HG03139 (cell line): Measurements from ENCODE around the gene RPAP2.
"Not testable (repeated sequence)": the region's sequence is repeated elsewhere in the genome, so short reads cannot be mapped to it uniquely, and the experiment has no call there.

ENCODE experiments used
- ATAC-seq: cut with Tn5 transposase; IDR thresholded peaks from one replicate; pipeline ENCODE4 v1.9.1; 2021; ENCODE audit not compliant: unreplicated experiment

The RPAP2 gene

DNA sequence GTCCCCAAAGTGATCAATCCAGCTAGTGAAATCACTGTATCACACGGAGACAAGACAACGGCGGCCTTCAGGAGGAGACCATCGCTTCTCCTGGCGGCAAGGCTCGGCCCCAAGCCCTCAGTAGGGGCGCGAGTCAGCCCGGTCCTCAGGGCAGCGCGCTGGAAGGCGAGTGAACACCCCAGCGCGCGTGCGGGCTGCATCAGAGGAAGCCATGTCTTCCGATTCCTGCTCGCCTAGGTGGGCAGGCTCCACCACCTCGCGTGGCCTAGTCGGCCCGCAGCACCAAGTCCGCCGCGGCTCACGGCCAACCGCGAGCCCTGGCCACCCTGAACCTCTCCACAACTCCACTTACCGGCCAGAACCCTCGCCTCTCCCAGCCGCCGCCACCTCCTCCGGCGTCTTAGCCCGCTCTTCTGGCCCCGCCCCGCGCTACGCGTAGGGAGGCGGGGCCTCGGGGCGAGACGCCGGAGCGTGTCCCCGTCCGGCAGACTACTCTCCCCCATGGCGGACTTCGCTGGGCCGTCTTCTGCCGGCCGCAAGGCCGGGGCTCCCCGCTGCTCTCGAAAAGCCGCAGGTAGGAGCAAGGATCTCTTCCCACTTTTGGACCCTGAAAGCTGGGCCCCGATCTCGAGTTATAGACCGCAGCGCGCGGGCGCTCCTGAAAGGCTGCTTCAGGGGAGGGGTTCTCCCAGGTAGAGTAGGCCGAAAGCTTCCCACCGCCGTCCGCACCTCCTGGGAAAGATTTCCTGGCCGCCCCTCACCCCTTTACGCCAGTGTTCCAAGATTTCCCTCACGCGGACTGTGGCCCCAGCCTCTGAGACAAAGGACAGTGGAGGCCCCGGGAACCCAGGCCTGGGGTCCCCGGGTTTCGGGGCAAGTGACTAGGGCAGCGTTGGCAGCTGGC is at the start of gene RPAP2, which contains the start of gene GLMN:
TSS of gene RPAP2 (plus strand) at position 487 of the 904 bp plus-strand sequence. CDS start at position 502, 15 bp downstream.
TSS of gene GLMN (minus strand) at position 415 of the 904 bp plus-strand sequence. CDS start 988 bp downstream, outside the sequence.
- ATAC-seq: peak; percentile 96

DNA sequence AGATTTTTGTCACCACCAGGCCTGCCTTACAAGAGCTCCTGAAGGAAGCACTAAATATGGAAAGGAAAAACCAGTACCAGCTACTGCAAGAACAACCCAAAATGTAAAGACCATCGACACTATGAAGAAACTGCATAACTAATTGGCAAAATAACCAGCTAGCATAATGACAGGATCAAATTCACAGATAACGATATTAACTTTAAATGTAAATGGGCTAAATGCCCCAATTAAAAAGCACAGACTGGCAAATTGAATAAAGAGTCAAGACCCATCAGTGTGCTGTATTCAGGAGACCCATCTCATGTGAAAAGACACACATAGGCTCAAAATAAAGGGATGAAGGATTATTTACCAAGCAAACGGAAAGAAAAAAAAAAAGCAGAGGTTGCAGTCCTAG is 44.1 kb upstream of the RPAP2 start:
- ATAC-seq: not testable (repeated sequence)

DNA sequence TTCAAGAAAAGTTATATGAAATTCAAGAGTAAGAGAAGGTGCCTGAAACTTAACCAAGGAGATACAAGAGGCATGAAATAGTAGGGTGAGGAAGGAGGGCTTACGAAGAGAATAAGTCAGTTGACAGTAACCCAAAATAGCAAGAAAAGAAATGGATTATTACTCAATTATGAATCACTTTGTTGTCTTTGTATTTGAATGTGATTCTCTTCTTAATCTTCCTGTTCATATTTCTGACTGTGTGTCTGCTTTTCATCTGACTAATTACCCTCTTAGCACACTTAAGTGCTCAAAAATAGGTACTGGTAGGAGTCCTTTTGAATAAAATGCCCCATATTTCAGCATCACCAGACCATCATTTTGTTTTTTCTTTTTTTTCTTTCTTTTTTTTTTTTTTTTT is 39.5 kb upstream of the RPAP2 start:
- no peak for ATAC-seq

DNA sequence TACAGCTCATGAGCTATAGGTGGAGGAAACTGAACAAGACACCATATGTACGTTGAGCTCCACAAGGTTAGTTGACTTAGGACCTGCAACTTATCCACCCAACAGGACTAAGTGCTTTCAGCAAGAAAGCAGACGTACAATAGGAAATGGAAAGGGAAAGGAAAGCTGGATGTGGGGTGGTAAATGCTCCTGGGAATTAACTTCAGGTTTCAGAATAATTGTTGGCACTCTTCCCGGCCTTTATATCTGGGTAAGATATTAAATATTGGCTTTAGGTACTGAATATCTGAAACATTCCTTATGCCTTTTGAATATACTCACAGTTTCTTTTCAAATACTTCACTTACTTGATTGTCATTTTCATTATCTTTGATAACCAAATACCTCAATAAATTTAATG is 36.3 kb upstream of the RPAP2 start:
- no peak for ATAC-seq

DNA sequence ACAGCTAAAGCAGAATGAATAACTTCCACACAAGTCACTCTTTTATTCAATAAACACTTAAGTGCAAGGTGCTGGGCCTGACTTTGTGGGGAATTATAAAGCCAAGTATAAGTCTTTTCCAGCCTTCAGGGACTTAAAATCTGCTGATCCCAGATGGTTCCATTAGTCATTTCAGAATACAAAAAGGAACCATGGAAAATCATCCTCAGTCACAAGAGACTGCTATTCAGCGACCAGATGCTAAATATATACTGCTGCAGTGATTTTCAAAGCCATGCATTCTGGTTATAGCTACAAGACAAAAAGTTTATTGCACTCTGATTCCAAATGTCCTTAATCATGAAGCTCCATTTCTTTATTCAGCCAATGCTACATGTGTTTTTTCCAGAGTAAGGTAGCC is 25.8 kb upstream of the RPAP2 start:
- no peak for ATAC-seq

DNA sequence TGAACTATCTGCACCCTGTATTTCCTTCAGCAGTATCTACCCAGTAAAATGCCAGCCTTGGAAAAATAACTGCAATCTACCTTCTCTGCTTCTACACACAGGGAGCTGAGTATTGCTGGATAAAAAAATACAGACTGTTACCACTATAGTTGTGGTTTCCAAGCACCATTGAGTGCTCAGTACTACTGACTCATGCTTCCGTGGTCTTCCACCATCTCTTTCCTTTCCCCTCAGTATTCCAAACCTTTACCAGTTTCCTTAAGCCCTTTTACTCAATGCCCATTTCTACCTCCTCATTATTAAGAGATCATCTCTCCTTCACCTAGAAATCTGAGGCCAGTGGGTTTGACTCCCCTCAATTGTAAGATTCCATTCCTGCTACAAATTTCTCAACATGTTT is 23.9 kb upstream of the RPAP2 start:
- no peak for ATAC-seq

DNA sequence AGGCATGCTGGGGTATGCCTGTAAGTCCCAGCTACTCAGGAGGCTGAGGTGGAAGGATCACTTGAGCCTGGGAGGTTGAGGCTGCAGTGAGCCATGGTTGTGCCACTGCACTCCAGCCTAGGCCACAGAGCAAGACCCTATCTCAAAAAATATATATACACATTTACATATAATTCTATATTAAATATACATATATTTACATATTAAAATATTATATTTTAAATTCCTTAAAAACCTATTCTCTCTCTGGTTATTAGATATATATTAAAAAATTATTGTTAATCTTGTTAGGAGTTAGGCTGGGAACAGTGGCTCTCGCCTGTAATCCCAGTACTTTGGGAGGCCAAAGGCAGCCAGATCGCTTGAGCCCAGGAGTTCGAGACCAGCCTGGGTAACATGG is 22.8 kb upstream of the RPAP2 start:
- ATAC-seq: no peak

DNA sequence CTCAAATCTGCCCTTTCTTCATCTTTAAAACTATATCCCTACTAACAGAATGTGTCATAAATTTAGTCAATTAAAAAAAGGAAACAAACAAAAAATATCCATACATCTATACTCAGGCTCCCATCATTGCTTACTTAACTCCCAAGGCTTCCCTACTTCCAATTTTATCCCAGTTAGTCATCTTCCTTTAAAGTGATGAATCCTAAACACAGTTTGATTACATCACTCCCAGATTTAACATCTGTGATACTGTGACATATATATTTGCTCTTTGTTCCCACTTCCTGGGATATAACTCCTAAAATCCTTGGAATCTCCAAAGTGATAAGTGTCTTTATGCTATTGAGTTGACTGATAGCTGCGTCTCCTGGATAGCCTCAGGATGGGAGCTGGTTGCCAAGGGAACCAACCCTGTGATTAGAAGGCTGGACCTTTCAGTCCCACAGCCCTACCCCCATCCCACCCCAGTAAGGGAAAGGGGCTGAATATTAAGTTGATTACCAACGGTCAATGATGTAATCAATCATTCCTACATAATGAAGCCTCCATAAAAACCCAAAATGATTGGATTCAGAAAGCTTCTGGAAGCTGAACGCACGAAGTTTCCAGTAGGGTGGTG is 21.6 kb upstream of the RPAP2 start:
- ATAC-seq: no peak

DNA sequence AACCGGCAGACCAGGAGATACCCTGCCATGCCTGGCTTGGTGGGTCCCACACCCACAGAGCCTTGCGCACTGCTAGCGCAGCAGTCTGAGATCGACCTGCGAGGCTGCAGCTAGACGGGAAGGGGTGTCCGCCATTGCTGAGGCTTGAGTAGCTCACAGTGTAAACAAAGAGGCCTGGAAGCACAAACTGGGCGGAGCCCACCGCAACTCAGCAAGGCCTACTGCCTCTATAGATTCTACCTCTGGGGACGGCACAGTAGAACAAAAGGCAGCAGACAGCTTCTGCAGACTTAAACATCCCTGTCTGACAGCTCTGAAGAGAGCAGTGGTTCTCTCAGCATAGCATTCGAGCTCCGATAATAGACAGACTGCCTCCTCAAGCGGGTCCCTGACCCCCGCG is 19.1 kb upstream of the RPAP2 start:
- not testable (repeated sequence) for ATAC-seq

DNA sequence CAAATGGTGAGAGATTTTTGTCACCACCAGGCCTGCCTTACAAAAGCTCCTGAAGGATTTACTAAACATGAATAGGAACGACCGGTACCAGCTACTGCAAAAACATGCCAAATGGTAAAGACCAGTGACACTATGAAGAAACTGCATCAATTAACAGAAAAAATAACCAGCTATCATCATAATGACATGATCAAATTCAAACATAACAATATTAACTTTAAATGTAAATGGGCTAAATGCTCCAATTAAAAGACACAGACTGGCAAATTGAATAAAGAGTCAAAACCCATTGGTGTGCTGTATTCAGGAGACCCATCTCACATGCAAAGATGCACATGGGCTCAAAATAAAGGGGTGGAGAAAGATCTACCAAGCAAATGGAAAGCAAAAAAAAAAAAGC is 17.4 kb upstream of the RPAP2 start:
- ATAC-seq: not testable (repeated sequence)

DNA sequence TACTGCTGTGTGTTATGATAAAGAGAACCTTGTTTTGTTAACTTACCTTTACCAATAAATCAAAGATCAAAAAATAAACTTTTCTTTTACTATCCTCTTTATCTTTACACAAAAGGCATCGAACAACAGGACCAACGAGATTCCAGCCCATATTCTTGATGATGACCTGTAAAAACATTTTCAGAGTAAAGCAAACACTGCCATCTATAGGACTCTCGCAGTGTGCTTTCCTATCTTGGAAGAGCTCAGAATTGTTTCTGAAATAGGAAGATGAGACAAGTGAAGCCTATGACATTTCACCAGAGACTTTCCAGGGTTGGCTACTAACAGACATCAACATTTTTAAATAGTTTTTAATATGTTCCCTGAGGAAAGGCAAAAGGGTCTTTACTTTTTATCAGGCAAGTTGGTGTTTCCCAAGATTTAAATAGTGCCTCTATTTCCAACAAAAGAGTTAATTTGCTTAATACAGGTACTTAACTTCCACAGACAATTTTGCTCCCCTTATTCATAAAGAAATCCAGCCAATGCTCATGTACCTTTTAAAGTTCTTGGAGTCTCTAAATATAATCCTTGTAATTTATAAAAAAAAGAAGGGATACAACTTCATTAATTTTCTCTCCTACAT is 7.4 kb upstream of the RPAP2 start:
- ATAC-seq: no peak

DNA sequence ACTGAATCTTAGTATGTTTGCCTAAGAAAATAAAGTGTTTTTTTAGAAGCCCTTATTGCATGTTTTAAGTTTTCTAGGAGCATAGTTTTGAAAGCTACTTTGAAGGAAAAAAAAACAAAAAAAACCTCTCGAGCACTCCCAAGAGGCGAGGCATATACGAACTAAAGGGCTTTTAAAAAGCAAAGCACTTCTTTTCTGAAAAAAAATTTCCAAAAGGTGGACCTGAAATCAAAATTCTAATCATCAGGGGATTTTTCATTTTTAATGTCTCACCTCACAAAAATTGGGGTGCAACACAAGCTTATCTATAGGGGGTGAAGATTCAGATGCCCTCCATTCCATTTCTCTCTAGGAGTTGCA is 666 bp upstream of the RPAP2 start:
- ATAC-seq: no peak

DNA sequence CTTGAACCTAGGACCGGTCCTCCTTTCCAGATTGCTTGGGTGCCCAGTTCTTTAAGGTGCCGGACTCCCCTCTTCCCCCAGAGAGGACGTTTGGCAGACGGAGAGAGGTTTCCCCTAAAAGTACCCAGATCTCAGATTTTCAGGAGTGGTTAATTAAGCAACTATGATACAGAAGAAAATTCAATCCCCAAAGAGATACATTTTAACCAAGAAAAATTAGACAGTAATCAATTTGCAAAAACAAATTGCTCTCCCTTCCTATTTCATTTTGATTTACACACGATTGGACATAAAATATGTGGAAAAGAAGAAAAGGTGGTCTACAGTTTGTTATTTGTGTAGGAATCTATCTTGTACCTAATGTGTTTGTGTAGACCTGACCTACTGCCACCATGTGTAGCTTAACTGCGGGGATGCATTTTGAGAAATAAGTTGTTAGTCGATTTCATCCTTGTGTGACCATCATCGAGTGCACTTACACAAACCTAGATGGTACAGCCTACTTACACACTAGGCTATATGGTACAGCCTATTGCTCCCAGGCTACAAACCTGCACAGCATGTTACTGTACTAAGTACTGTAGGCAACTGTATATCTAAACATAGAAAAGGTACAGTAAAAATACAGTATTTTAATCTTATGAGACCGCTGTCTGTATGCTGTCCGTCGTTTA is 755 bp downstream of the RPAP2 start:
- ATAC-seq: no peak

DNA sequence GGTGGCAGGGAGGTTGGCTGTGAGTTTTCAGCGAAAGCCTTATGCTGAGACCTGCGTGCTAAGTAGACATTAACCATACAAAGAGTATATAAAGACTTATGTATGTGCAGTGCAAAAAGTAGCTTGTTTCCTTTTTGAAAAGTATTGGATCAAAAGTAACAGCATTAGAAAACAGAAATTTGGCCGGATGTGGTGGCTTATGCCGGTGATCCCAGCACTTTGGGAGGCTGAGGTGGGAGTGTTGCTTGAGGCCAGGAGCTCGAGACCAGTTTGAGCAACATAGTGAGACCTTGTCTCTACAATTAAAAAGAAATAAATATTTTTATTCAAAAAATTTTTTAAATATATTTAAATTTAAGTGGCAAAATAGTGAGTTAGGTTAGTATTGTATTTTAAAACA is 2.2 kb downstream of the RPAP2 start:
- no peak for ATAC-seq

DNA sequence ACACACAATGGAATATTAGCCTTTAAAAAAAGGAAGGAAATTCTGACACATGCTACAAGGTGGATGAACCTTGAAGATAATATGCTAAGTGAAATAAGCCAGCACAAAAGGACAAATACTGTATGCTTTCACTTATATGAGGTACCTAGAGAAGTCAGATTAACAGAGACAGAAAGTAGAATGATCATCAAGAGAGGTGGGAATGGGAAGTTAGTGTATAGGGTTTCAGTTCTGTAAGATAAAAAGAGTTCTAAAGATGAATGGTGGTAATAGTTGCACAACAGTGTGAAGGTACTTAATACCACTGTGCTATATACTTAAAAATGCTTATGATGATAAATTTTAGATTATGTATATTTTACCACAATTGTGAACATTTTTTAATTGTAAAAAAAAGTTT is 7.2 kb downstream of the RPAP2 start:
- no peak for ATAC-seq

DNA sequence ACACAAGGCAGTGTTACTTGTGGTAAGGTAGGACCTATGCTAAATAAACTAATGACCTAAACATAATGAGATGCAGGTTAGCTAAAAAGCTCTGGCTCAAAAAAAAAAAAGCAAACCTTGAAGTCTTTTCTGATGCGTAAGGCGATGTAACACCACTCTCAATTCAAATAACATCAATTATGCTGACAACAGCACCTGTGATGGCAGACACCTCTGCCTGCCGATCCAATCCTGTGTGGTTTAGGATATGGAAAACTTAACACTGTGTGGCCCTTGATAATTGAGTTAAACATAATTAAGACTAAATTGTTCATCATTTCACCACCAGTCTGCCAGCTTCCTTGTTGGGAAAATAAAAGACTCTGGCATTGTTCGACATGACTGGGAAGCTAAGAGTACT is 9.1 kb downstream of the RPAP2 start:
- no peak for ATAC-seq

DNA sequence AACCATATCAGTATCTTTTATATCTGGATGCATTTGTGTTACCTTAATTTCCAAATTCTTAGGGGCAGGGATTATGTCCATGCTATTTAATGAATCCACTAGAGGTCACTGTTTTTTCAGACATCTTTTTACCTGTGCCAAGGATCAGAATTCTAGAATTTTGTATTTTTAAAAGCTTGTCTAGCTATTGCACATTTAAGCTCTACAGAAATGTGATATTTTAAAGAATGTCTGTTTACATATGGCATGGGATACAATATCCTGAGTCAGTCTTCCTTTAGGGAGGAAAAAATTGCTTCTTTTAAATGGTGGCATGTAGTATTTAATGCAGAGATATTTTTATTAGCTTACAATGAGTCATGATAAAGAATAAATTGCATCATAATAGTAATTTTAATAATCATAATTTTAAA is 11.3 kb downstream of the RPAP2 start:
- no peak for ATAC-seq

DNA sequence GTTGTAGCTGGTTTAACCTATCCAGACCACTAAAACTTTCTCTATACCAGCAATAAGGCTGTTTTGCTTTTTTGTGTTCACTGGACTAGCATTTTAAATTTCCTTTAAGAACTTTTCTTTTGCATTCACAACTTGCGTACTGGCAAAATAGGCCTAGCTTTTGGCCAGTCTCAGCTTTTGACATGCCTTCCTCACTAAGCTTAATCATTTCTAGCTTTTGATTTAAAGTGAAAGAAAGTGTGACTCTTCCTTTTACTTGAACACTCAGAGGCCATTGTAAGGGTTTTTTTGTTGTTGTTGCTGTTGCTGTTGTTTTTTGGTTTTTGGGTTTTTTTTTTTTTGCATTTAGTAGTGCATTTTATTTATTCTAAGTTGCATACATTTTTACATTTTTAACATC is 15.2 kb downstream of the RPAP2 start:
- no peak for ATAC-seq

DNA sequence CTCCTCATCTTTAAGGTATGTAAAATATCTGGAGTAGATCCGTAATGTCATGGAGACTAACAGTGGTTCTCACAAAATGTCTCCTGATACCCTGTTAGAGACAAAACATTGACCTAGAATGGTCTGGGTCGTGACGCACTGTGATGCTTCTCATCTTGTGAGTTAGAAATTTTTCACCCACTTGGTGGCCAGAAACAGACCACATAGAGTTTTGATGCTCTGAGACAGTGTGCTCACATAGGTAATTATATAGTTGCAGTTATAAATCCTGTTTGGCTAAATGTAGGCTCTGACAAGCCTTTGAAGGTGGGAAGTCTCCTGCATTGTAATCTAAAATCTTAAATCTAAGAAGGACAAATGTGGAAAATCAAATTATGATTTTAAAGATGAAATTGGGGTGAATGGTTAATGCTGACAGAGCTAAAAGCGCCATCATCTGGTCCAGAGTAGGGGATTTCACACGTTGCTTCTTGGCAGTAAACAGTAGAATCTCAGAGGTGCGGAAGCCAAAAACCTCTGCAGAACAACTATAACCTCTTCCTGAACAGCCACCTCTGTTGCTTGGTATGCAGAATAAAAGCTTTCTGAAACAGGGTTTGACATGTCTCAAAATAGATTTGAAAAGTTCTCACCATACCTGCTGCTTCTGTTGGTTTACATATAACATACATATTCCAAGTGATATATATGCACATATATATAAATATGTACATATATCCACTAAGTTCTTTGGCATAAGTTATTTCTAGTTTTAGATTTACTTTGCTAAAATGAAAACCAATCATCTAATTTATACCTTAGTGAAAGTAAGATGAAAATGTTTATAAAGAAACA is 17.1 kb downstream of the RPAP2 start:
- ATAC-seq: no peak

DNA sequence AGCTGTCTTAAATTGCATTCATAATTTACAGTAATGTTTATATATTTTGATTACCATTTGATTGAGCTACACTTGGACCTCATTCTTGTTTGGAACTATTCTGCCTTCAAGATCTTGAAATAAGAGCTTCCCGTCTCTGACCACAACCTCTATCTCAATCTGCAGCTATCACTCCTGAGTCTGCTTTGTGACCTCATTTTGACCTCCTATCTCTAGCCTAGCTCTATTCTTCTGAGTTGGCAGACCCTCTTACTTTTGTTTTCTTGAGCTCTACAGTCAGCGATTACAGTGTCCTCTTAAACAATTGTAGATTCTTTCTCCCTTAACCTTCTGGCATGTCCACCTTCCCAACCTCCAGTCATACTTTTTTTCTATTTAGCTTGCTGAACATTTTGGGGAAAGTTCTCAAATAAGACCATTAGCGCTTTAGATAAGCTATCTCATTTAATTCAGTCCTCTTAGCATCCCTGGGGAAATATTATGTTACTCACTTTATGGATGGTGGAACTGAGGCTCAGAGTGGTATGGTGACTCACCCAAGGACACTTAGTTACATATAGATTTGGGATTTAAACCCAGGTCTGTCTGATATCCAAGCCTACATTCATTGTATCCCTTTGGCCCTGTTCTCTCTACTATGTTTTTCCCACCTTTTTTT is 19.1 kb downstream of the RPAP2 start:
- no peak for ATAC-seq
